Measurements from ENCODE around the gene PRAMEF17.
"Not testable (repeated sequence)": the region's sequence is repeated elsewhere in the genome, so short reads cannot be mapped to it uniquely, and the experiment has no call there.

DNA sequence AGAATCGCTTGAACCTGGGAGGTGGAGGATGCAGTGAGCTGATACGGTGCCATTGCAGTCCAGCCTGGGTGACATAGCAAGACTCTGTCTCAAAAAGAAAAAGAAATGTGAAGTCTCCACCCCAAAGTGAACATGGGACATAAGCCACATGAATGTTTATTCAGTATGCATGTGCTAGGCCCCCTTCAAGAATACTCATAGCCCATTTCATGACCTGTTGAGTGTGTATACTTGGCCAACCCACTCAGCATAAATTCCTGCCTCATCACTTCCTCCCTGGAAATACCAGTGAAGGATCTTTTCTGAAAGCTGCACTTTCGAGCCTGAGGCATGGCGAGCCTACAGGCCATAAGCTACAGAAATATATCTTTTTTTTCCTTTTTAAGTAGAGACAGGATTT lies 24.5 kb upstream of the PRAMEF17 start:
- not testable (repeated sequence) for TF ChIP-seq ARNT (IDR thresholded peaks at IDR 0.05); BHLHE40 (IDR thresholded peaks at IDR 0.05; ENCODE audit: borderline replicate concordance); SP1 (IDR thresholded peaks at IDR 0.05); FOXM1 (IDR thresholded peaks at IDR 0.05; ENCODE audit: borderline replicate concordance); SUZ12 (IDR thresholded peaks at IDR 0.05); ELF4 (IDR thresholded peaks at IDR 0.05); NFRKB (IDR thresholded peaks at IDR 0.05); ZNF384 (IDR thresholded peaks at IDR 0.05); FOXK2 (IDR thresholded peaks at IDR 0.05); L3MBTL2 (conservative IDR thresholded peaks at IDR 0.05); TARDBP (IDR thresholded peaks at IDR 0.05); HDGF (IDR thresholded peaks at IDR 0.05; ENCODE audit: borderline replicate concordance)
- TF ChIP-seq, protein P1, sequence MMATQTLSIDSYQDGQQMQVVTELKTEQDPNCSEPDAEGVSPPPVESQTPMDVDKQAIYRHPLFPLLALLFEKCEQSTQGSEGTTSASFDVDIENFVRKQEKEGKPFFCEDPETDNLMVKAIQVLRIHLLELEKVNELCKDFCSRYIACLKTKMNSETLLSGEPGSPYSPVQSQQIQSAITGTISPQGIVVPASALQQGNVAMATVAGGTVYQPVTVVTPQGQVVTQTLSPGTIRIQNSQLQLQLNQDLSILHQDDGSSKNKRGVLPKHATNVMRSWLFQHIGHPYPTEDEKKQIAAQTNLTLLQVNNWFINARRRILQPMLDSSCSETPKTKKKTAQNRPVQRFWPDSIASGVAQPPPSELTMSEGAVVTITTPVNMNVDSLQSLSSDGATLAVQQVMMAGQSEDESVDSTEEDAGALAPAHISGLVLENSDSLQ (IDR thresholded peaks at IDR 0.05): not testable (repeated sequence)

Measured in HEK293T (cell line).